Measurements from ENCODE around the gene SH3BP5L.

- TF ChIP-seq POLR2A (IDR thresholded peaks at IDR 0.05), result no peak
- no peak for TF ChIP-seq POLR2AphosphoS5 (IDR thresholded peaks at IDR 0.05)
Observed at GRCh38 chr1:248822148-248823032, 3.3 kb downstream of the SH3BP5L start.

All from suprapubic skin (tissue), 4 donors.